ENCODE data around the gene CBR3. TPM values are rescaled to one million over a fixed set of nuclear protein-coding genes. Genes with fewer than 3 reads are reported as not detected.

Gene CBR3
- 10 to 100 TPM; 21.3 to 45.9 (median 37.9) TPM for total RNA-seq

DNA sequence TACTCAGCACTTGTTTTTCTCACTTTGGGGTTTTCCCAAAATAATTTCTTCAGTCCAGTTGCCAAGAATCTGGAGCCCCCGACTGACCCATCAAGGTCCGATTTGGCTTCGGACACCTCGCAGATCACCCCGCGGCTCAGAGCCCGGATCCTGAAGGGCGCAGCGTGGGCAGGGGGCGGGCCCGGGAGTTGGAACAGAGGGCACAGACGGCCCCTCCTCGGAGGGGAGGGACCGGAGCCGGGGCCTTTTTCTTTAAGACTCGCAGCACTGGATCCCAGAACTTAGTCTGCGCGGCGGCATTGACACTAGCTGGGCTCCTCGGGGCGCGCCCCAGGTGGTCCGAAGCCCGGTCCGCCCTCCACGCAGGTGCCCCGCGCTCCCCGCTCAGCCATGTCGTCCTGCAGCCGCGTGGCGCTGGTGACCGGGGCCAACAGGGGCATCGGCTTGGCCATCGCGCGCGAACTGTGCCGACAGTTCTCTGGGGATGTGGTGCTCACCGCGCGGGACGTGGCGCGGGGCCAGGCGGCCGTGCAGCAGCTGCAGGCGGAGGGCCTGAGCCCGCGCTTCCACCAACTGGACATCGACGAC is at the start of gene CBR3:
CBR3 (plus strand) TSS at position 277 of the 588 bp plus-strand sequence; CDS start at position 391, 114 bp downstream.
- intact Hi-C loops (cut with DNase I; ENCODE audit: low total_unique reads): no loop called here
- WGBS, 2 donors: 0 to 1% methylated on average over 40 to 52 of the region's 53 CpGs
- TF ChIP-seq, protein P1, sequence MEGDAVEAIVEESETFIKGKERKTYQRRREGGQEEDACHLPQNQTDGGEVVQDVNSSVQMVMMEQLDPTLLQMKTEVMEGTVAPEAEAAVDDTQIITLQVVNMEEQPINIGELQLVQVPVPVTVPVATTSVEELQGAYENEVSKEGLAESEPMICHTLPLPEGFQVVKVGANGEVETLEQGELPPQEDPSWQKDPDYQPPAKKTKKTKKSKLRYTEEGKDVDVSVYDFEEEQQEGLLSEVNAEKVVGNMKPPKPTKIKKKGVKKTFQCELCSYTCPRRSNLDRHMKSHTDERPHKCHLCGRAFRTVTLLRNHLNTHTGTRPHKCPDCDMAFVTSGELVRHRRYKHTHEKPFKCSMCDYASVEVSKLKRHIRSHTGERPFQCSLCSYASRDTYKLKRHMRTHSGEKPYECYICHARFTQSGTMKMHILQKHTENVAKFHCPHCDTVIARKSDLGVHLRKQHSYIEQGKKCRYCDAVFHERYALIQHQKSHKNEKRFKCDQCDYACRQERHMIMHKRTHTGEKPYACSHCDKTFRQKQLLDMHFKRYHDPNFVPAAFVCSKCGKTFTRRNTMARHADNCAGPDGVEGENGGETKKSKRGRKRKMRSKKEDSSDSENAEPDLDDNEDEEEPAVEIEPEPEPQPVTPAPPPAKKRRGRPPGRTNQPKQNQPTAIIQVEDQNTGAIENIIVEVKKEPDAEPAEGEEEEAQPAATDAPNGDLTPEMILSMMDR (IDR thresholded peaks at IDR 0.05): no peak
- TF ChIP-seq POLR2A (IDR thresholded peaks at IDR 0.05): peak in 1 of 2 donors; percentile 38
- H3K4me3 ChIP-seq (ENCODE audit: low read depth, poor library complexity, severe bottlenecking): peak within 1 kb of the TSS; percentile 48
- peak; percentile 71 to 94 for DNase-seq (ENCODE audit: low spot score in 2 of 2)

DNA sequence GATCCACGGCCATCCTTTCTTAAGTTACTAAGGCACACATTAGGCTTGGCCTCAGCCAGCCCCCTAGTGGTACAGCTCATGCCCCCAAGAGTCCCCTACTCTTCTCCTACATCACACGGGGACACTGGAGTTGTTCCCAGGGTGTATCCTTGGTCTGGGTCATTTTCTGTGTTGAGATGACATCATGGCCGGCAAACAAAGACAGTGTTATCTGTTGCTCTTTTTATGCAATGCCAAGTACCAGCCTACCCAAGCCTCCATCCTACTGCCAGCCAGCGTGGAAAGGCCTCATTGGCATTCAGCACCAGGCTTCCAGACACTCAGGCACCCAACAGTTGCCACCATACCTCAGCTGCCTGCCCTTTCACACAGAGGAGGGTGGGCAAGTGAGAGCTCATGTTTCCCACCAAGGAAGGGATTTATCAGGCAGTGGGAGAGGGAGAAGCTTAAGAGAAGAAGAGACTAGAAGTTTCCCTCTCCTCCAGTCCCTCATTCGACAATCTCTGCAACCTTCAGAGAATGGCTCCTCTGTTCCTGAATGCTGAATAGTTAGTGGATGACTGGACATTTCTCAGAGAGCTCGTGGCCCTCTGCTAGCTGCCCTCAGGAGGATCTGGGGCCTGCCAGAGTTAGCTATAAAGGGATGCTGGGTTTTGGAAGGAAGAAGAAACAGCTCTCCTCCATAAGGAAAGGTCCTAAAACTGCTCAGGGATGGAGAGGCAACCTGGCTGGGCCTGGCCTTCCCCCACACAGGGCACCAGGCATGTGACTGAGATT is 47.3 kb upstream of the CBR3 start:
- DNase-seq (ENCODE audit: low spot score in 2 of 2): no peak
- TF ChIP-seq POLR2A (IDR thresholded peaks at IDR 0.05): no peak
- TF ChIP-seq, protein P1 (IDR thresholded peaks at IDR 0.05): no peak
- intact Hi-C loops (cut with DNase I; ENCODE audit: low total_unique reads): no loop called here
- 64 to 68% methylated on average over 6 of the region's 6 CpGs for WGBS, 2 donors
- H3K4me3 ChIP-seq (ENCODE audit: low read depth, poor library complexity, severe bottlenecking): no peak overlapping the region

DNA sequence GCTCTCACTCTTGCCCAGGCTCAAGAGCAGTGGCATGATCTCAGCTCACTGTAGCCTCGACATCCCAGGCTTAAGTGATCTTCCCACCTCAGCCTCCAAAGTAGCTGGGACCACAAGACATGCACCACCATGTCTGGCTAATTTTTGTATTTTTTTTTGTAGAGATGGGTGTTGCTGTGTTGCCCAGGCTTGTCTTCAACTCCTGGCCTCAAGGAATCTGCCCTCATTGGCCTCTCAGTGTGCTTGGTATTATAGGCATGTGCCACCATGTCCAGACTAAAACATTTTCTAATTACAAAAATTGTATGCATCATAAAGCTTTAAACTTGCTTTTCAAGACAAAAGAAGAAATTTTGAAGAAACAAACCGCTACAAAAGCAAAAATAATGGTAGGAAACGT is 44.9 kb upstream of the CBR3 start:
- WGBS, 2 donors: 44 to 52% methylated on average over 3 of the region's 3 CpGs
- intact Hi-C loops (cut with DNase I; ENCODE audit: low total_unique reads): no loop called here
- H3K4me3 ChIP-seq (ENCODE audit: low read depth, poor library complexity, severe bottlenecking): no peak overlapping the region
- TF ChIP-seq POLR2A (IDR thresholded peaks at IDR 0.05): no peak
- TF ChIP-seq, protein P1 (IDR thresholded peaks at IDR 0.05): no peak
- no peak for DNase-seq (ENCODE audit: low spot score in 2 of 2)

DNA sequence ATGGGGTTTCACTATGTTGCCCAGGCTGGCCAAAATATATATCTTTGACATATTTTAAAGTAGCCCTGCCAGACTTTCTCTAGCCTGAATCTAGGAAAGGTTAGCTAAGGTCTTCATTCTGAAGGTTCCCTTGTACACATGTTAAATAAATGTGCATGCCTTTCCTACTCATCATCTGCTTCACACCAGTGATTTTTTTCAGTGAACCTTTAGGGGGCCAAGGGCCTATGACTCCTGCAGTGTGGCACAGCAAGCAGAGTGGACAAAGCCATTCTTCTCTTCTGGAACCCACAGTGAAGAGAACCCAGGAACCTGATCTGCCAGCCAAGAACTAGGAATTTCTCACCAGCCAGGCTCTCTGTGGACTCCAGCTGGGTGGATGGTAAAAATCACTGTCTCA is 42.2 kb upstream of the CBR3 start:
- DNase-seq (ENCODE audit: low spot score in 2 of 2): no peak
- intact Hi-C loops (cut with DNase I; ENCODE audit: low total_unique reads): no loop called here
- TF ChIP-seq, protein P1 (IDR thresholded peaks at IDR 0.05): no peak
- no peak for TF ChIP-seq POLR2A (IDR thresholded peaks at IDR 0.05)
- H3K4me3 ChIP-seq (ENCODE audit: low read depth, poor library complexity, severe bottlenecking): no peak overlapping the region

DNA sequence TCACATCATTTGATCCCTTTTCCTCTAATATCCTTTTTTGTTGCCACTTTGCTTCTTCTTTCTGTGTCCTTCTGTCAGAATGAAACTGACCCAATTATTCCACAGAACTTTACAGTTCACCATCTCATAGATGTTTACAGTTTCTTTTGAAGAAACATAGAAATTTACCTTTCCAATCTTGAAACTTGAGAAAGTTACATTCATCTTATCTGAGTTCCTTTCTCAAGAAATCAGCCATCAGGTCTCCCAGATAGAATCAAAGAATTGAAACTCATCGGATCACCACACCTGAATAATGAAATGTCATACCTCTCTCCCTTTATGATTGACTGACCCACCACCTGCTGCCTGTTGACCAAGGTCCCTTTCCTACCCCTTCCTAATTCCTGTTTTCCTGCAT is 41.4 kb upstream of the CBR3 start:
- intact Hi-C loops (cut with DNase I; ENCODE audit: low total_unique reads): no loop called here
- TF ChIP-seq, protein P1 (IDR thresholded peaks at IDR 0.05): no peak
- no peak for TF ChIP-seq POLR2A (IDR thresholded peaks at IDR 0.05)
- no peak overlapping the region for H3K4me3 ChIP-seq (ENCODE audit: low read depth, poor library complexity, severe bottlenecking)
- WGBS, 2 donors: 92 to 96% methylated on average over 1 of the region's 1 CpG
- DNase-seq (ENCODE audit: low spot score in 2 of 2): no peak
